Astrocyte of the spinal cord (primary cell): ENCODE measurements around the gene DNAH1.

Experiments used
- DNase-seq: peaks from one replicate; pipeline ENCODE4 v3.0.0; 2011; ENCODE audit warnings: low read depth, low spot score
- H3K4me3 ChIP-seq: 2 replicates; pipeline ENCODE4 v1.5.1; 2011; ENCODE audit warnings: low read depth, mild to moderate bottlenecking, low read length, moderate library complexity
- in situ Hi-C: cut with HindIII; loops from 2 replicates; pipeline ENCODE4 v1.10.0; 2017; ENCODE audit warnings: low sequenced_read_pairs
- TF ChIP-seq, protein P1 (sequence below): IDR thresholded peaks from 2 replicates; pipeline ENCODE4 v1.5.1; 2012; ENCODE audit warnings: low read depth, mild to moderate bottlenecking, low read length, inconsistent platforms

DNAH1 gene

DNA sequence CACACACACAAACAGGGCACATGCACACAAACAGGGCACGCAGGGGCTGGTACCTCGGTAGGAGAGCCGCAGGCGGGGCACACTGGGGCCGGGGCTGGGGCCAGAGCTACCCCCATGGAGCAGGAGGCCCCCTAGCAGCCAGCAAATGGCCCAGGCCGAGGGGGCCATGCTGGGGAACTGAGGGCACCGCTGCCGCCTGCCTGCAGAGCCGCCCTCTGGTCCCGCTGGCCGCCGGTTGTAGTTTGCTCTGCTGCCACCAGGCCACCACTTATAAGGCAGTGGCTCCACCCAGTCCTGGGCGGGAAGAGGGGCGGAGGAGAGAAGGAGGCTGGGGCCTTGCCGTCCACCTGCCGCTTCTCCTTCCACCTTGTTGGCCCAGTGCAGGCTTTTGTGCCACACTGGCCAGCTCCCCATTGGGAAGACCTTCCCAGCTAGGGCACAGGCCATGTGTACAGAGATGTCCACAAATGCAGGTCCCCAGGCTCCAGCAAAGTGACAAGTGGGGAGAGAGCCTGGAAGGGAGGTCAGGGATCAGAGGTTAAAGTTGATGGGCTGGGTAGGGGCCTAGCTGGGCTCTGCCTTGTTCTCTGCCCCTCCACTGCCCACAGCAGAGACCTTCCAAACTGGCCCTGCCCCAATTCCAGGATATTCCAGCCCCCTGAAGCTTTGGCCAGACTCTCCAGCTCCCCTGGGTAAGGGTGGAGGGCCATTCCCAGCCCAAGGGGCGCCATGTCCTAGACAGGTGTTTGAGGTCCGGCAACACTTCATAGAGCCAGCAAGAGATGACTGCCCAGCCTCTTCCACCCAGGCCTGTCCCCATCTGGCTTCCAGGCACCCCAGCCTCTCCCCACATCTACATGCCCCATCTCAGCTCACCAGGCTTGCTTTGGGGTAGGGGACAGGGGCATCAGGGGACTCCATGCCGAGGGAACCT is 129.0 kb downstream of the DNAH1 start, which contains the start of gene SEMA3G:
TSS of gene SEMA3G (minus strand) at position 244 of the 934 bp plus-strand sequence. CDS start at position 168, 76 bp downstream.
- in situ Hi-C loops: no loop called here
- DNase-seq: peak; percentile 35
- TF ChIP-seq, protein P1, sequence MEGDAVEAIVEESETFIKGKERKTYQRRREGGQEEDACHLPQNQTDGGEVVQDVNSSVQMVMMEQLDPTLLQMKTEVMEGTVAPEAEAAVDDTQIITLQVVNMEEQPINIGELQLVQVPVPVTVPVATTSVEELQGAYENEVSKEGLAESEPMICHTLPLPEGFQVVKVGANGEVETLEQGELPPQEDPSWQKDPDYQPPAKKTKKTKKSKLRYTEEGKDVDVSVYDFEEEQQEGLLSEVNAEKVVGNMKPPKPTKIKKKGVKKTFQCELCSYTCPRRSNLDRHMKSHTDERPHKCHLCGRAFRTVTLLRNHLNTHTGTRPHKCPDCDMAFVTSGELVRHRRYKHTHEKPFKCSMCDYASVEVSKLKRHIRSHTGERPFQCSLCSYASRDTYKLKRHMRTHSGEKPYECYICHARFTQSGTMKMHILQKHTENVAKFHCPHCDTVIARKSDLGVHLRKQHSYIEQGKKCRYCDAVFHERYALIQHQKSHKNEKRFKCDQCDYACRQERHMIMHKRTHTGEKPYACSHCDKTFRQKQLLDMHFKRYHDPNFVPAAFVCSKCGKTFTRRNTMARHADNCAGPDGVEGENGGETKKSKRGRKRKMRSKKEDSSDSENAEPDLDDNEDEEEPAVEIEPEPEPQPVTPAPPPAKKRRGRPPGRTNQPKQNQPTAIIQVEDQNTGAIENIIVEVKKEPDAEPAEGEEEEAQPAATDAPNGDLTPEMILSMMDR: peak; percentile 44
- H3K4me3 ChIP-seq: no peak within 1 kb of the TSS

DNA sequence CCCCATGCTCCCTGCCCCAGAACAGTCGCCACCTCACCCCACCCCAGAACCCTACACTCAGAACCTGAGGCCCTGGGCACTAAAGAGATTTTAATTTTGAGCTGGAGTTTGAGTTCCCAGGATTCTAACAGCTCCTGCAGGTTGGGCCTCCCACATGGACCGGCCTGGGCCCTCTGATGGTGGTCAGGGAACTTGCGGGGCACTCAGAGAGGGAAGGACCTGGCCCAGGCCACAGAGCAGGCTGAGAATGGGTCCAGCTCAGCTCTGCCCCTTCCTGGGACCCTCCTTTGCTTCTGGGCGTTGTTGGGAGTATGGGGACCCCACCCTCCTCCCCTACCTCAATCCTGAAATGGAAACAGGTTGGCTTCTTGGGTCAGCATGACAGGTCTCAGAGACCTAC is 129.9 kb downstream of the DNAH1 start:
- no peak for DNase-seq
- TF ChIP-seq, protein P1: no peak
- in situ Hi-C loops: no loop called here
- H3K4me3 ChIP-seq: no peak overlapping the region

GRCh38 chr3:52446631-52447511 is 130.8 kb downstream of the DNAH1 start:
- DNase-seq: peak; percentile 33
- TF ChIP-seq, protein P1: peak; percentile 99
- H3K4me3 ChIP-seq: no peak overlapping the region
- in situ Hi-C loops: no loop called here

GRCh38 chr3:52447512-52448355 is 131.6 kb downstream of the DNAH1 start:
- DNase-seq: no peak
- H3K4me3 ChIP-seq: no peak overlapping the region
- TF ChIP-seq, protein P1: no peak
- in situ Hi-C loops: no loop called here
